DND-41 (cell line): Measurements from ENCODE around the gene TMCO5A.

Experiments
- EZH2 ChIP-seq: IDR thresholded peaks from 3 replicates; pipeline ENCODE4 v1.6.1; 2012; ENCODE audit warnings: borderline replicate concordance, low read depth, mild to moderate bottlenecking, moderate library complexity, low read length, inconsistent platforms; ENCODE audit not compliant: severe bottlenecking
- TF ChIP-seq, protein P1 (sequence below): IDR thresholded peaks from 2 replicates; pipeline ENCODE4 v1.5.1; 2012; ENCODE audit warnings: borderline replicate concordance, low read length, moderate library complexity, mild to moderate bottlenecking; ENCODE audit not compliant: poor library complexity, severe bottlenecking; ENCODE audit errors: extremely low read depth

DNA sequence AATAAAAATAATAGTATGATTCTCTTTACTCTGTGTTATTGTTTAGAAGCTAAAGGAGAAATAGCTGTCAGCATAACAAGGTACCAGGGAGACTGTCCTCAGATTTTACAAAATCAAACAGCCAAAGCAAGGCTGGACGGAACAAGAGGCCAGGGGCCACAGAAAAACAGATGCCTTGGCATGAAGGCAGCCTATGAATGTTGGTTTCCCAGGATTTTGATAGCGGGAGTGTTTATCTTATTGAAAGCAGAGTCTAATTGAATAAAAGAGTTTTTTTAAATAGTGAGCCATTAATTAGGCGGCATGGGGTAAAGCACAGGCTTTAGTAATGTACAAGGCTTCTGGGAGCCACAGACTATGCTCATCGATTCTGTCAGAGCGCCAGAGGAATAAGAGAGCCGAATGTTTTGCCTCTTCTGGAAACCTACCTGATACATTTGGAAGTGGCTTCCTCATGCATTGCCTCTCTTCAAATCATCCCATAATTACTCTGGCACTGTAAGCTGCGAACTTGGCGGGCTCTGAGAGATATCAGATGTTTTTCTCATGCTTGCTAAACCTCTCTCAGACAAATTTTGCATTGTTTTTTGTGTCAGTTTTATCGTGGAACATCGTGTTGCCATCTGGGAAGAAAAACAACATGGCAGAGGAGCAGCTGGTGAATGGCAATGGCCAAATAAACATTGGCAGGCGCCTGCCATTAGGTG is 30.4 kb upstream of the TMCO5A start:
- TF ChIP-seq, protein P1, sequence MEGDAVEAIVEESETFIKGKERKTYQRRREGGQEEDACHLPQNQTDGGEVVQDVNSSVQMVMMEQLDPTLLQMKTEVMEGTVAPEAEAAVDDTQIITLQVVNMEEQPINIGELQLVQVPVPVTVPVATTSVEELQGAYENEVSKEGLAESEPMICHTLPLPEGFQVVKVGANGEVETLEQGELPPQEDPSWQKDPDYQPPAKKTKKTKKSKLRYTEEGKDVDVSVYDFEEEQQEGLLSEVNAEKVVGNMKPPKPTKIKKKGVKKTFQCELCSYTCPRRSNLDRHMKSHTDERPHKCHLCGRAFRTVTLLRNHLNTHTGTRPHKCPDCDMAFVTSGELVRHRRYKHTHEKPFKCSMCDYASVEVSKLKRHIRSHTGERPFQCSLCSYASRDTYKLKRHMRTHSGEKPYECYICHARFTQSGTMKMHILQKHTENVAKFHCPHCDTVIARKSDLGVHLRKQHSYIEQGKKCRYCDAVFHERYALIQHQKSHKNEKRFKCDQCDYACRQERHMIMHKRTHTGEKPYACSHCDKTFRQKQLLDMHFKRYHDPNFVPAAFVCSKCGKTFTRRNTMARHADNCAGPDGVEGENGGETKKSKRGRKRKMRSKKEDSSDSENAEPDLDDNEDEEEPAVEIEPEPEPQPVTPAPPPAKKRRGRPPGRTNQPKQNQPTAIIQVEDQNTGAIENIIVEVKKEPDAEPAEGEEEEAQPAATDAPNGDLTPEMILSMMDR, result no peak
- no peak for TF ChIP-seq EZH2
